ENCODE data around the gene NUFIP2.

NUFIP2 gene

GRCh38 chr17:29322363-29322762, 28.4 kb upstream of the NUFIP2 start:
- H2BK5ac ChIP-seq (ENCODE audit: low read length): no peak overlapping the region
- H2BK12ac ChIP-seq (ENCODE audit: low read length): no peak overlapping the region
- no peak overlapping the region for H3K18ac ChIP-seq (ENCODE audit: low read length)
- no peak overlapping the region for H4K8ac ChIP-seq (ENCODE audit: low read depth, low read length)
- no peak overlapping the region for H3K4ac ChIP-seq (ENCODE audit: low read length)
- no peak overlapping the region for H2BK15ac ChIP-seq (ENCODE audit: low read length)
- H3K36me3 ChIP-seq (replicated peaks in 1 of 2; ENCODE audit: control insufficient read depth in 2 of 2, insufficient read depth in 2 of 2, low read length in 2 of 2): no peaks in the 10 kb centered on the region
- no peak overlapping the region for H3K4me2 ChIP-seq (ENCODE audit: insufficient read depth, low read length, poor library complexity, severe bottlenecking)
- no peaks in the 10 kb centered on the region for H3K9me3 ChIP-seq (replicated peaks in 1 of 2; ENCODE audit: control insufficient read depth in 2 of 2, insufficient read depth in 1 of 2, low read depth in 1 of 2, low read length in 2 of 2)
- H3K27ac ChIP-seq (replicated peaks; ENCODE audit: low read length): no peak overlapping the region
- no peak overlapping the region for H3K14ac ChIP-seq (ENCODE audit: low read length)
- no peak overlapping the region for H3K4me3 ChIP-seq (ENCODE audit: low read length in 2 of 2)
- H2AFZ ChIP-seq (ENCODE audit: low read length): no peak overlapping the region
- H3K27me3 ChIP-seq (ENCODE audit: control insufficient read depth in 3 of 3, insufficient read depth in 3 of 3, low read depth in 1 of 3, low read length in 3 of 3): no peaks in the 10 kb centered on the region
- no peak overlapping the region for H3K9ac ChIP-seq (ENCODE audit: low read depth, low read length, poor library complexity)
- DNase-seq (ENCODE audit: low spot score): no peak
- no CpG with 5 or more reads among the region's 2 CpGs for WGBS, 2 donors (ENCODE audit: extremely low coverage in 2 of 2, insufficient read length in 2 of 2, insufficient replicate concordance in 1 of 2)
- H2AK5ac ChIP-seq (ENCODE audit: low read depth, low read length): no peak overlapping the region
- H2BK120ac ChIP-seq (ENCODE audit: low read depth, low read length): no peak overlapping the region
- no peak overlapping the region for H4K91ac ChIP-seq (ENCODE audit: low read depth, low read length, poor library complexity)
- no peaks in the 10 kb centered on the region for H3K79me1 ChIP-seq (ENCODE audit: low read depth, low read length)
- H3K23ac ChIP-seq (ENCODE audit: low read depth, low read length, poor library complexity): no peak overlapping the region
- H3K4me1 ChIP-seq (ENCODE audit: control insufficient read depth in 2 of 2, insufficient read depth in 1 of 2, low read depth in 1 of 2, low read length in 2 of 2): no peaks in the 10 kb centered on the region

DNA sequence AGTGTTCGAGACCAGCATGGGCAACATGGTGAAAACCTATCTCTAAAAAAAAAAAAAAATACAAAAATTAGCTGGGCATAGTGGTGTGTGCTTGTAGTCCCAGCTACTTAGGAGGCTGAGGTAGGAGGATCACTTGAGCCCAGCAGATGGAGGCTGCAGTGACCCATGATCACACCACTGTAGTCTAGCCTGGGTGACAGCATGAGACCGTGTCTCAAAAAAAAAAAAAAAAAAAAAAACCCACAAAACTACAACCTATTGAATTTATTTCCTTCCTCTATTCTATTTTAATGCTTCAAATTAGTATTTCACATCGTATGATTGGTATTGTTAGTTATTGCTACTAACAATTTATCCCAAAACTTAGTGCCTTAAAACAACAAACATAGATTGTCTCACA, 9.4 kb upstream of the NUFIP2 start:
- Histone ChIP-seq H3K9ac (ENCODE audit: low read depth, low read length, poor library complexity) (no peak overlapping the region), H3K18ac (ENCODE audit: low read length) (no peak overlapping the region), H2AK5ac (ENCODE audit: low read depth, low read length) (no peak overlapping the region), H3K27me3 (ENCODE audit: control insufficient read depth in 3 of 3, insufficient read depth in 3 of 3, low read depth in 1 of 3, low read length in 3 of 3) (no peaks in the 10 kb centered on the region), H2BK12ac (ENCODE audit: low read length) (no peak overlapping the region), H3K4me2 (ENCODE audit: insufficient read depth, low read length, poor library complexity, severe bottlenecking) (no peak overlapping the region), H3K27ac (replicated peaks; ENCODE audit: low read length) (no peak overlapping the region), H4K91ac (ENCODE audit: low read depth, low read length, poor library complexity) (no peak overlapping the region), H3K4ac (ENCODE audit: low read length) (no peak overlapping the region), H4K8ac (ENCODE audit: low read depth, low read length) (no peak overlapping the region), H2BK15ac (ENCODE audit: low read length) (no peak overlapping the region), H3K23ac (ENCODE audit: low read depth, low read length, poor library complexity) (no peak overlapping the region), H2AFZ (ENCODE audit: low read length) (no peak overlapping the region), H3K4me3 (ENCODE audit: low read length in 2 of 2) (no peak overlapping the region), H3K14ac (ENCODE audit: low read length) (no peak overlapping the region), H3K9me3 (replicated peaks in 1 of 2; ENCODE audit: control insufficient read depth in 2 of 2, insufficient read depth in 1 of 2, low read depth in 1 of 2, low read length in 2 of 2) (no peaks in the 10 kb centered on the region), H2BK5ac (ENCODE audit: low read length) (no peak overlapping the region), H3K4me1 (ENCODE audit: control insufficient read depth in 2 of 2, insufficient read depth in 1 of 2, low read depth in 1 of 2, low read length in 2 of 2) (no peaks in the 10 kb centered on the region), H3K36me3 (replicated peaks in 1 of 2; ENCODE audit: control insufficient read depth in 2 of 2, insufficient read depth in 2 of 2, low read length in 2 of 2) (no peaks in the 10 kb centered on the region), H3K79me1 (ENCODE audit: low read depth, low read length) (no peaks in the 10 kb centered on the region), H2BK120ac (ENCODE audit: low read depth, low read length) (no peak overlapping the region)
- no CpG with 5 or more reads among the region's 3 CpGs for WGBS, 2 donors (ENCODE audit: extremely low coverage in 2 of 2, insufficient read length in 2 of 2, insufficient replicate concordance in 1 of 2)
- DNase-seq (ENCODE audit: low spot score): no peak

DNA sequence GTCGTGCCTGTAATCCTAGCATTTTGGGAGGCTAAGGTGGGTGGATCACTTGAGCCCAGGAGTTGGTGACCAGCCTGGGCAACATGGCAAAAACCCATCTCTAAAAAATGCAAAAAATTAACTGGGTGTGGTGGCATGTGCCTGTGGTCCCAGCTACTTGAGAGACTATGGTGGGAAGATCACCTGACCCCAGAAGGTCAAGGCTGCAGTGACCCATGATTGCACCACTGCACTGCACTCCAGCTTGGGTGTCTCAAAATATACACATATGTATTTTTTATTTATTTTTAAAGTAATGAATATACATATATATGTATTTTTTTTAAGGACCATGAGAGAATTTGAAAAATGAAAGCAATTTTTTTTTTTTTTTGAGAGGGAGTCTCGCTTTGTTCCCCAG, 5.1 kb upstream of the NUFIP2 start:
- Histone ChIP-seq H3K4ac (ENCODE audit: low read length) (no peak overlapping the region), H2AFZ (ENCODE audit: low read length) (no peak overlapping the region), H2BK5ac (ENCODE audit: low read length) (no peak overlapping the region), H3K27ac (replicated peaks; ENCODE audit: low read length) (no peak overlapping the region), H3K18ac (ENCODE audit: low read length) (no peak overlapping the region), H3K23ac (ENCODE audit: low read depth, low read length, poor library complexity) (no peak overlapping the region), H2BK120ac (ENCODE audit: low read depth, low read length) (no peak overlapping the region), H4K8ac (ENCODE audit: low read depth, low read length) (no peak overlapping the region), H3K4me3 (ENCODE audit: low read length in 2 of 2) (no peak overlapping the region), H3K9me3 (replicated peaks in 1 of 2; ENCODE audit: control insufficient read depth in 2 of 2, insufficient read depth in 1 of 2, low read depth in 1 of 2, low read length in 2 of 2) (no peaks in the 10 kb centered on the region), H3K14ac (ENCODE audit: low read length) (no peak overlapping the region), H3K79me1 (ENCODE audit: low read depth, low read length) (no peaks in the 10 kb centered on the region), H4K91ac (ENCODE audit: low read depth, low read length, poor library complexity) (no peak overlapping the region), H3K9ac (ENCODE audit: low read depth, low read length, poor library complexity) (no peak overlapping the region), H2AK5ac (ENCODE audit: low read depth, low read length) (no peak overlapping the region), H3K4me1 (ENCODE audit: control insufficient read depth in 2 of 2, insufficient read depth in 1 of 2, low read depth in 1 of 2, low read length in 2 of 2) (no peaks in the 10 kb centered on the region), H2BK15ac (ENCODE audit: low read length) (no peak overlapping the region), H3K36me3 (replicated peaks in 1 of 2; ENCODE audit: control insufficient read depth in 2 of 2, insufficient read depth in 2 of 2, low read length in 2 of 2) (no peaks in the 10 kb centered on the region), H3K27me3 (ENCODE audit: control insufficient read depth in 3 of 3, insufficient read depth in 3 of 3, low read depth in 1 of 3, low read length in 3 of 3) (no peaks in the 10 kb centered on the region), H3K4me2 (ENCODE audit: insufficient read depth, low read length, poor library complexity, severe bottlenecking) (no peak overlapping the region), H2BK12ac (ENCODE audit: low read length) (no peak overlapping the region)
- WGBS, 2 donors (ENCODE audit: extremely low coverage in 2 of 2, insufficient read length in 2 of 2, insufficient replicate concordance in 1 of 2): no CpG with 5 or more reads among the region's 2 CpGs
- DNase-seq (ENCODE audit: low spot score): no peak

DNA sequence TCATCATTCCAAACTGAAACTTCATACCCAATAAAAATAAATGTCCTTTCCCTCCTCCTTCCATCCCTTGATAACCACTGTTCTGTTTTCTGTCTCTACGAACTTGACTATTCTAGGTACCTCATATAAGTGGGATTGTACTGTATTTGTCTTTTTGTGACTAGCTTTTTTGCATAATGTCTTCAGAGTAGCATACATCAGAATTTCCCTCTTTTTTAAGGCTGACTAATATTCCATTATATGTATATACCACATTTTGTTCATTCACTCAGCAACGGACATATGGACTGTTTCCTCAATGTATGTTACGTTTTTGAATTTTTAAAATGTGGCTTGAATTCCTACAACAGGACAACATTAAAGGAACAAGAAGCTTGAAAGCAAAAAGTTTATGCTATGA, 1.5 kb upstream of the NUFIP2 start:
- no peaks in the 10 kb centered on the region for H3K27me3 ChIP-seq (ENCODE audit: control insufficient read depth in 3 of 3, insufficient read depth in 3 of 3, low read depth in 1 of 3, low read length in 3 of 3)
- no peak overlapping the region for H3K14ac ChIP-seq (ENCODE audit: low read length)
- peaks cover 0 to 5% of the 10 kb centered on the region in 2 donors for H3K4me1 ChIP-seq (ENCODE audit: control insufficient read depth in 2 of 2, insufficient read depth in 1 of 2, low read depth in 1 of 2, low read length in 2 of 2)
- no peak overlapping the region for H2BK15ac ChIP-seq (ENCODE audit: low read length)
- no peak overlapping the region for H3K27ac ChIP-seq (replicated peaks; ENCODE audit: low read length)
- WGBS, 2 donors (ENCODE audit: extremely low coverage in 2 of 2, insufficient read length in 2 of 2, insufficient replicate concordance in 1 of 2): no CpG with 5 or more reads among the region's 3 CpGs
- no peak overlapping the region for H2BK120ac ChIP-seq (ENCODE audit: low read depth, low read length)
- no peak overlapping the region for H2BK12ac ChIP-seq (ENCODE audit: low read length)
- H2AK5ac ChIP-seq (ENCODE audit: low read depth, low read length): no peak overlapping the region
- H3K4me3 ChIP-seq (ENCODE audit: low read length in 2 of 2): no peak overlapping the region
- H3K79me1 ChIP-seq (ENCODE audit: low read depth, low read length): no peaks in the 10 kb centered on the region
- H2AFZ ChIP-seq (ENCODE audit: low read length): no peak overlapping the region
- H4K8ac ChIP-seq (ENCODE audit: low read depth, low read length): no peak overlapping the region
- no peak overlapping the region for H3K4ac ChIP-seq (ENCODE audit: low read length)
- H3K4me2 ChIP-seq (ENCODE audit: insufficient read depth, low read length, poor library complexity, severe bottlenecking): no peak overlapping the region
- no peak for DNase-seq (ENCODE audit: low spot score)
- H3K23ac ChIP-seq (ENCODE audit: low read depth, low read length, poor library complexity): no peak overlapping the region
- no peak overlapping the region for H3K18ac ChIP-seq (ENCODE audit: low read length)
- H2BK5ac ChIP-seq (ENCODE audit: low read length): no peak overlapping the region
- no peak overlapping the region for H3K9ac ChIP-seq (ENCODE audit: low read depth, low read length, poor library complexity)
- no peak overlapping the region for H4K91ac ChIP-seq (ENCODE audit: low read depth, low read length, poor library complexity)
- H3K36me3 ChIP-seq (replicated peaks in 1 of 2; ENCODE audit: control insufficient read depth in 2 of 2, insufficient read depth in 2 of 2, low read length in 2 of 2): peaks cover 0 to 5% of the 10 kb centered on the region in 2 donors
- H3K9me3 ChIP-seq (replicated peaks in 1 of 2; ENCODE audit: control insufficient read depth in 2 of 2, insufficient read depth in 1 of 2, low read depth in 1 of 2, low read length in 2 of 2): no peaks in the 10 kb centered on the region

All from neuronal stem cell (in vitro differentiated cells).